ENCODE data around the gene NPPB. TPM values are rescaled to one million over a fixed set of nuclear protein-coding genes. Genes with fewer than 3 reads are reported as not detected.

The NPPB gene
- total and polyA plus RNA-seq, 8 donors, result not detected

DNA sequence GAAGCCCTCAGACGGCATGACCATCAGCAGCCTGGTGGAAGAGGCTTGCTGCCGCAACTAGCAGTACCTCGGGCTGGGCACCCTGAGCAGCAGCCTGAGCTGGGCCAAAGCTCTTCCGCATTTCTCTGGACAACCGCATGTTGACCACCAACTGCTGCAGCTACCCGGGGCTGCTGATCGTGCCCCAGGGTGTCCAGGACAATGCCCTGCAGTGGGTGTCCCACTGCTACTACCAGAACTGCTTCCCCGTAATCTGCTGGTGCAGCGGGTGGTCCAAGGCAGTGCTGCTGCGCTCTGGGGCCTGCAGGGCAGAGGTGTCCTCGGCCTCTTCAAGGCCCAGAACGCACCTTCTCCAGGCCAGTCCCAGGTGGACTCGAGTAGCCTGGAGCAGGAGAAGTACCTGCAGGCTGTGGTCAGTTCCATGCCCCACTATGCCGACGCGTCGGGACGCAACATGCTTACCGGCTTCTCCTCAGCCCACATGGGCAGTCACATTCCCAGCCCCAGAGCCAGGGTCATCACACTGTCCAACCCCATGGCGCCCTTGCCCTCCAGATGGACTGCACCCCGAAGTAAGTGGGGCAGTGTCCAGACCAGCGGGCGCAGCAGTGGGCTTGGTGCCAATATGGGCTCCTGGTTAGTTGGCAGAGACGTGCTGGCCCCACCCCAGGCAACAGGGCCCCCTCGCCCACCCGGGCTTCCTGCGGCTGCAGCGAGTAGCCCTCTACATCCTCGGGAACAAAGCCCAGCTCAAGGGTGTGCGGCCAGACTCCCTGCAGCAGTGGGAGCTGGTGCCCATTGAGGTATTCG, 19.5 kb upstream of the NPPB start:
- ATAC-seq (no peak), DNase-seq (peak in 1 of 4 donors; percentile 71)
- Histone ChIP-seq H3K4me1 (peaks cover 0 to 5% of the 10 kb centered on the region in 2 donors), H3K4me3 (no peak overlapping the region), H3K9me3 (no peaks in the 10 kb centered on the region), H3K36me3 (no peaks in the 10 kb centered on the region), H3K27ac (no peak overlapping the region), H3K27me3 (peaks cover 0 to 3% of the 10 kb centered on the region in 2 donors)
- TF ChIP-seq, protein P1, sequence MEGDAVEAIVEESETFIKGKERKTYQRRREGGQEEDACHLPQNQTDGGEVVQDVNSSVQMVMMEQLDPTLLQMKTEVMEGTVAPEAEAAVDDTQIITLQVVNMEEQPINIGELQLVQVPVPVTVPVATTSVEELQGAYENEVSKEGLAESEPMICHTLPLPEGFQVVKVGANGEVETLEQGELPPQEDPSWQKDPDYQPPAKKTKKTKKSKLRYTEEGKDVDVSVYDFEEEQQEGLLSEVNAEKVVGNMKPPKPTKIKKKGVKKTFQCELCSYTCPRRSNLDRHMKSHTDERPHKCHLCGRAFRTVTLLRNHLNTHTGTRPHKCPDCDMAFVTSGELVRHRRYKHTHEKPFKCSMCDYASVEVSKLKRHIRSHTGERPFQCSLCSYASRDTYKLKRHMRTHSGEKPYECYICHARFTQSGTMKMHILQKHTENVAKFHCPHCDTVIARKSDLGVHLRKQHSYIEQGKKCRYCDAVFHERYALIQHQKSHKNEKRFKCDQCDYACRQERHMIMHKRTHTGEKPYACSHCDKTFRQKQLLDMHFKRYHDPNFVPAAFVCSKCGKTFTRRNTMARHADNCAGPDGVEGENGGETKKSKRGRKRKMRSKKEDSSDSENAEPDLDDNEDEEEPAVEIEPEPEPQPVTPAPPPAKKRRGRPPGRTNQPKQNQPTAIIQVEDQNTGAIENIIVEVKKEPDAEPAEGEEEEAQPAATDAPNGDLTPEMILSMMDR (IDR thresholded peaks at IDR 0.05), result no peak
- intact Hi-C loops (cut with DNase I), result no loop called here

DNA sequence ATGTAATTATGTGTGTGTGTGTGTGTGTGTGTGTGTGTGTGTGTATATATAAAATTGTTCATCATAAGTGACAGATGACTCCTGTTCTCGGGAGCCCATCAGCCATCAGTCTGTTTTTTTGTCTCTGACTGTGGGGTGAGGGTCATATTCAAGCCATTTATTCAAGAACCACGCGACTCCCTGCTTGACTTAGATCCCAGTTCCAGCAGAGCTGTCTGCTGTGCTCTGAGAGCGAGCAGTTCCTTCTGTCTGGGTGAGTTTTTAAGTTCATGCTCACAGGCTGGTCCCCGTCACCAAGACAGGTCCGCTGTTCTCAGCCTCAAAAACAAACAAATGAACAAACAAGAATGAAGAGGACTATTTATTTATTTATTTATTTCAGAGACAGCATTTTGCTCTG, 18.3 kb upstream of the NPPB start:
- no peak overlapping the region for H3K4me3 ChIP-seq

DNA sequence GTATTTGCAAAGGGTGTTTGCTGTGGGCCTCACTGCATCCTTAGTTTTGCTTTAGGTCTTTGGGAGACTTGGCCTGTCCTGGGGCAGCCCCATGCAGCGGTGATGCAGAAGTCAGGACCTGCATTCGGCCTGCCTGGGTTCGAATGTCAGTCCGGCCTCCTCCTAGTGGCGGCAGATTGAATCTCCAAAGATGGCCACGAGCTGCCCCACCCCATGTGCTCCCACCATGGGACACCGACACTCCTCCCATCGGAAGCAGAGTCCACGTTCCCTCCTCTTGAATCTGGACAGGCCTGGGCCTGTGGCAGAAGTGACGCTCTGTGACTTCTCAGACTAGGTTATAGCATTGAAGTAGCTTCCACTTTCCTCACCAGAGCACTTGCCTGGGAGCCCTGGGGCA, 16.3 kb upstream of the NPPB start:
- ATAC-seq (no peak), DNase-seq (peak in 1 of 4 donors; percentile 47)
- Histone ChIP-seq H3K27me3 (peaks cover 0 to 17% of the 10 kb centered on the region in 2 donors), H3K9me3 (no peaks in the 10 kb centered on the region), H3K4me3 (no peak overlapping the region), H3K27ac (no peak overlapping the region), H3K4me1 (no peaks in the 10 kb centered on the region), H3K36me3 (no peaks in the 10 kb centered on the region)
- intact Hi-C loops (cut with DNase I), result no loop called here
- TF ChIP-seq, protein P1 (IDR thresholded peaks at IDR 0.05), result no peak

More for the DNA sequence above, 18.3 kb upstream of the NPPB start:
- Histone ChIP-seq H3K36me3 (no peaks in the 10 kb centered on the region), H3K27ac (no peak overlapping the region), H3K9me3 (no peaks in the 10 kb centered on the region), H3K27me3 (peaks cover 0 to 4% of the 10 kb centered on the region in 2 donors), H3K4me1 (no peaks in the 10 kb centered on the region)
- DNase-seq (peak in 3 of 4 donors; percentile 1 to 87 (median 67)), ATAC-seq (no peak)
- intact Hi-C loops (cut with DNase I), result no loop called here
- TF ChIP-seq, protein P1 (IDR thresholded peaks at IDR 0.05), result no peak

DNA sequence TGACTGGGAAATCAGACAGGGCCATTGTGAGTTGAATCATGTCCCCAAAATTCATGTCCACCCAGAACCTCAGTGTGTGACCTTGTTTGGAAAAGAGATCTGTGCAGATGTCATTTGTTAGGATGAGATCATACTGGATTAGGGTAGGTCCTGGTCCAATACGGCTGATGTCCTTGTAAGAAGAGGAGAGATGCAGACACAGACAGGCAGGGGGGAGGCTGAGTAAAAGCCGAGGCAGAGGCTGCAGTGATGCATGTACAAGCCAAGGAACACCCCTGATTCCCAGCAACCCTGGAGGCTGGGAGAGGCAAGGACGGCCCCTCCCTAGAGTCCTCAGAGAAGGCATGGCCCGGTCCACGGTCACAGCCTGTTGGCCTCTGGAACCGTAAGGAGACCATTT, 15.9 kb upstream of the NPPB start:
- ATAC-seq (no peak), DNase-seq (peak in 1 of 4 donors; percentile 35)
- intact Hi-C loops (cut with DNase I), result no loop called here
- no peak overlapping the region for H3K27ac ChIP-seq
- H3K4me3 ChIP-seq, result no peak overlapping the region
- H3K4me1 ChIP-seq, result no peaks in the 10 kb centered on the region
- TF ChIP-seq, protein P1 (IDR thresholded peaks at IDR 0.05), result no peak
- H3K36me3 ChIP-seq, result no peaks in the 10 kb centered on the region
- H3K27me3 ChIP-seq, result peaks cover 0 to 21% of the 10 kb centered on the region in 2 donors
- no peaks in the 10 kb centered on the region for H3K9me3 ChIP-seq

DNA sequence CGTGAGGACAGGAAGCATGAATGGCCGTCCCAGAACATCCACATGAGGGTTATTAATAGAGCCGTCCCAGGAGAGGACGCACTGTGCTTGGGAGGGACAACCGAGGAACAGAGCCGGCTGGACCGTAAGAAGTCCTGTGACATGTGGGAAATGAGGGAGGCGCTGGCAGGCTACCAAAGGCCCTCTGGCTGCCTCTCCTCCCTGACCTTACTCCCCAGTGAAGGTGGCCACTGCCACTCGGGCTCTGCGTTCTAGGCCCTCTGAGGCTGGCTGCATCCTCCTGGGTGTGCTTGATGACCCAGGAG, 15.5 kb upstream of the NPPB start:
- H3K36me3 ChIP-seq, result no peaks in the 10 kb centered on the region
- H3K4me3 ChIP-seq, result no peak overlapping the region
- DNase-seq (peak in 2 of 4 donors; percentile 26 to 43), ATAC-seq (no peak)
- intact Hi-C loops (cut with DNase I), result no loop called here
- TF ChIP-seq, protein P1 (IDR thresholded peaks at IDR 0.05), result no peak
- H3K4me1 ChIP-seq, result no peaks in the 10 kb centered on the region
- H3K27ac ChIP-seq, result no peak overlapping the region
- peaks cover 0 to 25% of the 10 kb centered on the region in 2 donors for H3K27me3 ChIP-seq
- H3K9me3 ChIP-seq, result no peaks in the 10 kb centered on the region
